Measurements from ENCODE around the gene AKIRIN2. TPM values are rescaled to one million over a fixed set of nuclear protein-coding genes. Genes with fewer than 3 reads are reported as not detected.
"Not testable (repeated sequence)": the region's sequence is repeated elsewhere in the genome, so short reads cannot be mapped to it uniquely, and the experiment has no call there.

AKIRIN2 gene
- polyA plus RNA-seq, 1 donor (not counting 4 experiments of a cell fraction or from before 2014, with no cell fraction given), result 24.6 TPM

GRCh38 chr6:87710090-87710489, 8.1 kb upstream of the AKIRIN2 start:
- DNase-seq (ENCODE audit: low read depth, low spot score) (no peak), FAIRE-seq (no peak)
- no peak for TF ChIP-seq CTCF (optimal IDR thresholded peaks at IDR 0.05 in 1 of 3, IDR thresholded peaks at IDR 0.05 in 1 of 3, conservative IDR thresholded peaks at IDR 0.05 in 1 of 3; ENCODE audit: extremely low read depth in 1 of 3, insufficient read depth in 2 of 3, low read length in 3 of 3)
- TF ChIP-seq EZH2 (IDR thresholded peaks at IDR 0.05; ENCODE audit: low read length), result no peak
- H3K4me2 ChIP-seq (ENCODE audit: control insufficient read depth, extremely low read depth, insufficient read depth, low read depth, low read length), result no peak overlapping the region
- no peaks in the 10 kb centered on the region for H3K79me2 ChIP-seq (ENCODE audit: control insufficient read depth, insufficient read depth, low read length)
- no peak overlapping the region for H3K27ac ChIP-seq (ENCODE audit: control insufficient read depth, insufficient read depth, low read length)
- no peaks in the 10 kb centered on the region for H3K36me3 ChIP-seq (ENCODE audit: control insufficient read depth in 2 of 2, extremely low read depth in 1 of 2, insufficient read depth in 2 of 2, low read length in 2 of 2)
- no peaks in the 10 kb centered on the region for H3K27me3 ChIP-seq (ENCODE audit: control insufficient read depth, extremely low read depth, insufficient read depth, low read length)
- no peaks in the 10 kb centered on the region for H4K20me1 ChIP-seq (ENCODE audit: control insufficient read depth, extremely low read depth, insufficient read depth, low read length)
- H3K4me3 ChIP-seq (ENCODE audit: control insufficient read depth in 2 of 3, extremely low read depth in 1 of 3, insufficient read depth in 2 of 3, low read depth in 1 of 3, low read length in 3 of 3), result no peak overlapping the region
- H3K9me1 ChIP-seq (ENCODE audit: control insufficient read depth, extremely low read depth, insufficient read depth, low read length), result no peaks in the 10 kb centered on the region
- dilution Hi-C loops (cut with MboI; ENCODE audit: extremely low pct_ligation_motif_present, low sequenced_read_pairs), result no loop called here
- no peak overlapping the region for H2AFZ ChIP-seq (ENCODE audit: control insufficient read depth, low read length)
- no peaks in the 10 kb centered on the region for H3K9me3 ChIP-seq (ENCODE audit: control insufficient read depth, low read depth, low read length)
- no peak overlapping the region for H3K9ac ChIP-seq (ENCODE audit: control insufficient read depth, extremely low read depth, insufficient read depth, low read length)
- H3K4me1 ChIP-seq (ENCODE audit: control insufficient read depth, extremely low read depth, insufficient read depth, low read length), result peaks cover 10% of the 10 kb centered on the region

GRCh38 chr6:87708581-87709427, 6.8 kb upstream of the AKIRIN2 start:
- H3K27ac ChIP-seq (ENCODE audit: control insufficient read depth, insufficient read depth, low read length); DNase-seq (ENCODE audit: low read depth, low spot score); H3K4me1 ChIP-seq (ENCODE audit: control insufficient read depth, extremely low read depth, insufficient read depth, low read length); H3K36me3 ChIP-seq (ENCODE audit: control insufficient read depth in 2 of 2, extremely low read depth in 1 of 2, insufficient read depth in 2 of 2, low read length in 2 of 2); H3K4me2 ChIP-seq (ENCODE audit: control insufficient read depth, extremely low read depth, insufficient read depth, low read depth, low read length); H2AFZ ChIP-seq (ENCODE audit: control insufficient read depth, low read length); H3K9ac ChIP-seq (ENCODE audit: control insufficient read depth, extremely low read depth, insufficient read depth, low read length); FAIRE-seq; H3K27me3 ChIP-seq (ENCODE audit: control insufficient read depth, extremely low read depth, insufficient read depth, low read length); dilution Hi-C loops (cut with MboI; ENCODE audit: extremely low pct_ligation_motif_present, low sequenced_read_pairs); H3K9me3 ChIP-seq (ENCODE audit: control insufficient read depth, low read depth, low read length); H3K9me1 ChIP-seq (ENCODE audit: control insufficient read depth, extremely low read depth, insufficient read depth, low read length); H4K20me1 ChIP-seq (ENCODE audit: control insufficient read depth, extremely low read depth, insufficient read depth, low read length); H3K79me2 ChIP-seq (ENCODE audit: control insufficient read depth, insufficient read depth, low read length); H3K4me3 ChIP-seq (ENCODE audit: control insufficient read depth in 2 of 3, extremely low read depth in 1 of 3, insufficient read depth in 2 of 3, low read depth in 1 of 3, low read length in 3 of 3): not testable (repeated sequence)

Data from keratinocyte (primary cell).